PC-3 (cell line): ENCODE data around the gene IFITM2. TPM values are rescaled to one million over a fixed set of nuclear protein-coding genes. Genes with fewer than 3 reads are reported as not detected.

ENCODE experiments used
- ATAC-seq: fragments of 200-7000 bp; cut with Tn5 transposase; 2 replicates; pipeline ENCODE4 v1.9.1; 2020; ENCODE audit warnings: mild to moderate bottlenecking, moderate library complexity
- BruUV-seq: library from RNA; stranded (reverse); fragments of 400-500 nt; replicated peaks from 2 replicates; lab custom pipeline; 2021; lab: Mats Ljungman, UMichigan
- CTCF ChIA-PET: fragments of 300-600 bp; sonication (Branson Sonifier 250); formaldehyde crosslinking; loops from one replicate; lab custom pipeline; 2022; ENCODE audit warnings: antibody characterized with exemption; lab: Charles Lee
- POLR2A ChIA-PET: fragments of 300-600 bp; sonication (Branson Sonifier 250); formaldehyde crosslinking; loops from one replicate; lab custom pipeline; 2022; ENCODE audit warnings: antibody characterized with exemption; ENCODE audit not compliant: unreplicated experiment; lab: Charles Lee
- DNase-seq: peaks from one replicate; pipeline ENCODE4 v3.0.0-alpha.2; 2015
- H2AFZ ChIP-seq: fragments of 300-600 bp; sonication (generic); 2 replicates; pipeline ENCODE4 v1.6.0; 2016; ENCODE audit warnings: antibody characterized with exemption, low read length
- H3F3A ChIP-seq: fragments of 300-600 bp; sonication (generic); one replicate; pipeline ENCODE4 v1.6.0; 2017; ENCODE audit warnings: antibody characterized with exemption, low read length, control low read depth, mild to moderate bottlenecking; ENCODE audit not compliant: unreplicated experiment
- H3K27ac ChIP-seq: fragments of 300-600 bp; sonication (generic); 2 replicates; pipeline ENCODE4 v1.5.1; 2016; ENCODE audit warnings: mild to moderate bottlenecking, low read length
- H3K27me3 ChIP-seq: fragments of 300-600 bp; sonication (generic); 2 replicates; pipeline ENCODE4 v1.6.1; 2016; ENCODE audit warnings: low read length, mixed read lengths
- H3K36me3 ChIP-seq: fragments of 300-600 bp; sonication (generic); 2 replicates; pipeline ENCODE4 v1.6.1; 2016; ENCODE audit warnings: low read depth, mixed run types, low read length, mixed read lengths
- H3K4me1 ChIP-seq: fragments of 300-600 bp; sonication (generic); 2 replicates; pipeline ENCODE4 v1.5.1; 2016; ENCODE audit warnings: low read length; ENCODE audit not compliant: insufficient read depth
- H3K4me2 ChIP-seq: fragments of 300-600 bp; sonication (generic); 2 replicates; pipeline ENCODE4 v1.6.0; 2016; ENCODE audit warnings: low read length
- H3K4me3 ChIP-seq: fragments of 300-600 bp; sonication (generic); 2 replicates; pipeline ENCODE4 v1.5.1; 2016; ENCODE audit warnings: mild to moderate bottlenecking, low read length, mixed read lengths
- H3K79me2 ChIP-seq: fragments of 300-600 bp; sonication (generic); 2 replicates; pipeline ENCODE4 v1.6.1; 2017; ENCODE audit warnings: low read length, mixed read lengths
- H3K9ac ChIP-seq: fragments of 300-600 bp; sonication (generic); 2 replicates; pipeline ENCODE4 v1.6.0; 2016; ENCODE audit warnings: mild to moderate bottlenecking, low read length
- H3K9me2 ChIP-seq: fragments of 300-600 bp; sonication (generic); replicated peaks from 2 replicates; pipeline ENCODE4 v1.6.1; 2016; ENCODE audit warnings: mixed run types, low read length, mixed read lengths
- H3K9me3 ChIP-seq: fragments of 300-600 bp; sonication (generic); 2 replicates; pipeline ENCODE4 v1.6.1; 2016; ENCODE audit warnings: low read length, mixed read lengths
- H4K20me1 ChIP-seq: fragments of 300-600 bp; sonication (generic); 2 replicates; pipeline ENCODE4 v1.6.1; 2016; ENCODE audit warnings: low read length, mixed read lengths
- CTCF ChIP-seq: fragments of 300-600 bp; sonication (generic); conservative IDR thresholded peaks from 2 replicates; pipeline ENCODE4 v1.5.1; 2017; ENCODE audit warnings: antibody characterized with exemption, low read depth, mild to moderate bottlenecking, low read length
- EZH2 ChIP-seq: fragments of 300-600 bp; sonication (generic); IDR thresholded peaks from one replicate; pipeline ENCODE4 v1.6.1; 2017; ENCODE audit warnings: antibody characterized with exemption, mild to moderate bottlenecking, low read length; ENCODE audit not compliant: unreplicated experiment
- EZH2phosphoT487 ChIP-seq: fragments of 300-600 bp; sonication (generic); IDR thresholded peaks from 2 replicates; pipeline ENCODE4 v1.6.1; 2018; ENCODE audit warnings: mild to moderate bottlenecking, antibody characterized with exemption, low read length, borderline replicate concordance
- intact Hi-C: fragments of 100-400 bp; cut with micrococcal nuclease; formaldehyde crosslinking; loops from 2 replicates; pipeline ENCODE4 v1.9.0; 2023
- total RNA-seq: library from RNA; depleted of rRNA; stranded (reverse); fragments of >200 nt; gene quantifications from 2 replicates; pipeline ENCODE4 v1.2.3, GENCODE V29; 2014

The IFITM2 gene
- total RNA-seq, 1 experiment from 2014 or later: 49.0 TPM

GRCh38 chr11:340539-341512 lies 33.2 kb downstream of the IFITM2 start:
- Histone ChIP-seq H3K79me2 (no peaks in the 10 kb centered on the region), H3K4me3 (no peak overlapping the region), H3K9ac (no peak overlapping the region), H3F3A (no peaks in the 10 kb centered on the region), H3K9me2 (no peaks in the 10 kb centered on the region), H3K9me3 (no peaks in the 10 kb centered on the region), H3K27ac (no peak overlapping the region), H3K27me3 (peaks cover 7% of the 10 kb centered on the region), H3K36me3 (no peaks in the 10 kb centered on the region), H3K4me1 (no peaks in the 10 kb centered on the region), H2AFZ (no peak overlapping the region), H3K4me2 (no peak overlapping the region), H4K20me1 (no peaks in the 10 kb centered on the region)
- ChIA-PET CTCF (no interaction called here), POLR2A (no interaction called here)
- no peak for TF ChIP-seq EZH2
- no peak for TF ChIP-seq CTCF
- TF ChIP-seq EZH2phosphoT487: no peak
- ATAC-seq (no peak), DNase-seq (no peak)
- BruUV-seq: no TSS peak
- intact Hi-C loops: no loop called here

DNA sequence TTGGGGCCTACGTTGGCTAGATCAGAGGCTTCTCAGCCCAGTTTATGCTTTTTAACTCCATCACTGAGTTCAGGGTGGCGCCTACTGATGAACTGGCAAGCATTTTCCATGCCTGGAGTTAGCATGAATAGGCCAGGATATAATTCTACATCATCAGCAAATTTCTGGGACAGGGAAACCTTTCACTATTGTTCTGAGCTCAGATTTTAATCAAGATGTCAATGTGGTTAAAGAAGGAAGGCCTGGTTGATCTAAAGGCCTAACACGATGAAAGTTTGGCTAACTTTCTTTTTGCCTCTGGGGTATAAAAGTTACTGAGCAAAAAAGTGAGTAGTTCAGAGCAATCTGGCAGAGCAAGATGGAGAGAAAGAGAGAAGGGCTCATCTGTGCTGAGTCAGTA lies 34.7 kb downstream of the IFITM2 start:
- no peak overlapping the region for H2AFZ ChIP-seq
- H3K9me3 ChIP-seq: no peaks in the 10 kb centered on the region
- DNase-seq: no peak
- no peaks in the 10 kb centered on the region for H3K36me3 ChIP-seq
- no TSS peak for BruUV-seq
- H3K79me2 ChIP-seq: no peaks in the 10 kb centered on the region
- no peaks in the 10 kb centered on the region for H4K20me1 ChIP-seq
- ChIA-PET CTCF (no interaction called here), POLR2A (no interaction called here)
- no peaks in the 10 kb centered on the region for H3K9me2 ChIP-seq
- no peak for ATAC-seq
- no peak overlapping the region for H3K27ac ChIP-seq
- no peaks in the 10 kb centered on the region for H3K4me1 ChIP-seq
- no peak overlapping the region for H3K4me2 ChIP-seq
- no peaks in the 10 kb centered on the region for H3F3A ChIP-seq
- no peak overlapping the region for H3K9ac ChIP-seq
- intact Hi-C loops: no loop called here
- H3K27me3 ChIP-seq: peaks cover 7% of the 10 kb centered on the region
- TF ChIP-seq CTCF: no peak
- TF ChIP-seq EZH2: no peak
- no peak for TF ChIP-seq EZH2phosphoT487
- no peak overlapping the region for H3K4me3 ChIP-seq
